Panc1 (cell line): Measurements from ENCODE around the gene ITGBL1. TPM values are rescaled to one million over a fixed set of nuclear protein-coding genes. Genes with fewer than 3 reads are reported as not detected.

Experiments
- ATAC-seq: fragments of 200-7000 bp; cut with Tn5 transposase; 2 replicates; pipeline ENCODE4 v1.9.1; 2020; ENCODE audit warnings: mild to moderate bottlenecking, moderate library complexity
- BruUV-seq: library from RNA; stranded (reverse); fragments of 400-500 nt; replicated peaks from 2 replicates; lab custom pipeline; 2021; lab: Mats Ljungman, UMichigan
- CTCF ChIA-PET: fragments of 300-600 bp; sonication (Branson Sonifier 250); formaldehyde crosslinking; loops from one replicate; lab custom pipeline; 2022; ENCODE audit warnings: antibody characterized with exemption; lab: Charles Lee
- POLR2A ChIA-PET: fragments of 300-600 bp; sonication (Branson Sonifier 250); formaldehyde crosslinking; loops from one replicate; lab custom pipeline; 2022; ENCODE audit warnings: antibody characterized with exemption; lab: Charles Lee
- DNase-seq: peaks from one replicate; pipeline ENCODE4 v3.0.0-alpha.2; 2010; ENCODE audit warnings: low read depth, low spot score
- H3K27ac ChIP-seq: 2 replicates; pipeline ENCODE4 v1.5.1; 2011; ENCODE audit warnings: mild to moderate bottlenecking, low read length, inconsistent platforms
- H3K27me3 ChIP-seq: fragments of 200-500 bp; sonication (Bioruptor generic); 2 replicates; pipeline ENCODE4 v1.6.0; 2014; ENCODE audit warnings: low read length, inconsistent platforms; ENCODE audit not compliant: control insufficient read depth, insufficient read depth
- H3K36me3 ChIP-seq: fragments of 200-500 bp; sonication (Bioruptor generic); 2 replicates; pipeline ENCODE4 v1.5.1; 2014; ENCODE audit warnings: inconsistent platforms, mild to moderate bottlenecking, low read length, moderate library complexity; ENCODE audit not compliant: control insufficient read depth, insufficient read depth
- H3K4me1 ChIP-seq: 2 replicates; pipeline ENCODE4 v1.5.1; 2011; ENCODE audit warnings: inconsistent platforms, mild to moderate bottlenecking, low read length, moderate library complexity; ENCODE audit not compliant: control insufficient read depth, insufficient read depth
- H3K4me3 ChIP-seq, 2 experiments: 2 replicates each; pipeline ENCODE4 v1.5.1; 2011 to 2012; ENCODE audit warnings: low read depth in 2 of 2, low read length in 2 of 2, mild to moderate bottlenecking in 2 of 2, inconsistent platforms in 1 of 2, moderate library complexity in 1 of 2
- H3K9me3 ChIP-seq: fragments of 200-500 bp; sonication (Bioruptor generic); 2 replicates; pipeline ENCODE4 v1.5.1; 2014; ENCODE audit warnings: low read depth, mild to moderate bottlenecking, inconsistent platforms, low read length, moderate library complexity; ENCODE audit not compliant: control insufficient read depth, insufficient read depth
- POLR2AphosphoS5 ChIP-seq: IDR thresholded peaks from 2 replicates; pipeline ENCODE4 v1.6.1; 2012; ENCODE audit warnings: mild to moderate bottlenecking, low read depth, low read length, moderate library complexity
- SIN3A ChIP-seq: IDR thresholded peaks from 2 replicates; pipeline ENCODE4 v1.6.1; 2012; ENCODE audit warnings: low read depth, mild to moderate bottlenecking, low read length, moderate library complexity, borderline replicate concordance; ENCODE audit not compliant: insufficient read depth
- TCF7L2 ChIP-seq: IDR thresholded peaks from 2 replicates; pipeline ENCODE4 v1.6.1; 2011; ENCODE audit warnings: mild to moderate bottlenecking, low read depth, low read length, inconsistent platforms
- in situ Hi-C: cut with HindIII; loops from 2 replicates; pipeline ENCODE4 v1.10.0; 2016; ENCODE audit warnings: low sequenced_read_pairs, low pct_unique_long_range_greater_than_20kb
- intact Hi-C: fragments of 100-400 bp; cut with micrococcal nuclease; formaldehyde crosslinking; loops from one replicate; pipeline ENCODE4 v1.10.0; 2022; ENCODE audit not compliant: unreplicated experiment
- total RNA-seq: library from RNA; stranded (reverse); gene quantifications from one replicate; pipeline ENCODE4 v1.2.1, GENCODE V29; 2021; ENCODE audit not compliant: unreplicated experiment
- TF ChIP-seq, protein P1 (sequence below): fragments of 450-650 bp; IDR thresholded peaks from 2 replicates; pipeline ENCODE4 v1.5.1; 2017; ENCODE audit warnings: mild to moderate bottlenecking
- TF ChIP-seq, protein P2 (sequence below), 2 experiments: IDR thresholded peaks; 2 replicates each; pipeline ENCODE4 v1.6.1; 2011 to 2012; ENCODE audit warnings: low read depth in 2 of 2, control low read depth in 1 of 2, low read length in 1 of 2, mild to moderate bottlenecking in 1 of 2, moderate library complexity in 1 of 2; ENCODE audit not compliant: insufficient read depth in 1 of 2

The ITGBL1 gene
- total RNA-seq, 1 experiment from 2014 or later: 14.3 TPM

DNA sequence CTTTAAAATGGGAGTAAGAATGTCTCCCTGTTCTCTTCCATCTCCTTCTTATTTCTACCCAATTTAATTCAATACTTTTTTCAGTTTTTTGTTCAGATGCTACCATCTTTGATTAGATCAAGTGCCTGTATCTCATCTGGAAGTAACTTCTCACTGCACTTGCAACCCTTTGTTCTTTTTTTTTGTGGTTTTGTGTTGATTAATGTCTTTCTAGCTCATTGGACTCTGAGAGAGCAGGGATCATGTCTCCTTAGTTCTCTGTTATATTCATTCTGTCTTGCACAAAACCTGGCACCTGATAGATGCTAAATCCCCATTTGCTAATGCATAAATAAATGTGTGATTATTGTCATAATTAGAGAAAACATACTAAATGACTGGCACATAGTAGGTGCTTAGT is 834 bp upstream of the ITGBL1 start:
- peak overlapping the region; percentile 86 for H3K27ac ChIP-seq
- in situ Hi-C loops (no loop called here), intact Hi-C loops (loop anchor here (5.0 kb wide), 1 partner anchor 304 kb away; no protein-coding TSS in a partner anchor)
- no peaks in the 10 kb centered on the region for H3K36me3 ChIP-seq
- no peak for DNase-seq
- CTCF ChIA-PET: no interaction called here
- H3K4me3 ChIP-seq: no peak overlapping the region
- POLR2A ChIA-PET: no interaction called here
- no peak for TF ChIP-seq SIN3A
- TF ChIP-seq, protein P1, sequence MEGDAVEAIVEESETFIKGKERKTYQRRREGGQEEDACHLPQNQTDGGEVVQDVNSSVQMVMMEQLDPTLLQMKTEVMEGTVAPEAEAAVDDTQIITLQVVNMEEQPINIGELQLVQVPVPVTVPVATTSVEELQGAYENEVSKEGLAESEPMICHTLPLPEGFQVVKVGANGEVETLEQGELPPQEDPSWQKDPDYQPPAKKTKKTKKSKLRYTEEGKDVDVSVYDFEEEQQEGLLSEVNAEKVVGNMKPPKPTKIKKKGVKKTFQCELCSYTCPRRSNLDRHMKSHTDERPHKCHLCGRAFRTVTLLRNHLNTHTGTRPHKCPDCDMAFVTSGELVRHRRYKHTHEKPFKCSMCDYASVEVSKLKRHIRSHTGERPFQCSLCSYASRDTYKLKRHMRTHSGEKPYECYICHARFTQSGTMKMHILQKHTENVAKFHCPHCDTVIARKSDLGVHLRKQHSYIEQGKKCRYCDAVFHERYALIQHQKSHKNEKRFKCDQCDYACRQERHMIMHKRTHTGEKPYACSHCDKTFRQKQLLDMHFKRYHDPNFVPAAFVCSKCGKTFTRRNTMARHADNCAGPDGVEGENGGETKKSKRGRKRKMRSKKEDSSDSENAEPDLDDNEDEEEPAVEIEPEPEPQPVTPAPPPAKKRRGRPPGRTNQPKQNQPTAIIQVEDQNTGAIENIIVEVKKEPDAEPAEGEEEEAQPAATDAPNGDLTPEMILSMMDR: no peak
- TF ChIP-seq, protein P2, sequence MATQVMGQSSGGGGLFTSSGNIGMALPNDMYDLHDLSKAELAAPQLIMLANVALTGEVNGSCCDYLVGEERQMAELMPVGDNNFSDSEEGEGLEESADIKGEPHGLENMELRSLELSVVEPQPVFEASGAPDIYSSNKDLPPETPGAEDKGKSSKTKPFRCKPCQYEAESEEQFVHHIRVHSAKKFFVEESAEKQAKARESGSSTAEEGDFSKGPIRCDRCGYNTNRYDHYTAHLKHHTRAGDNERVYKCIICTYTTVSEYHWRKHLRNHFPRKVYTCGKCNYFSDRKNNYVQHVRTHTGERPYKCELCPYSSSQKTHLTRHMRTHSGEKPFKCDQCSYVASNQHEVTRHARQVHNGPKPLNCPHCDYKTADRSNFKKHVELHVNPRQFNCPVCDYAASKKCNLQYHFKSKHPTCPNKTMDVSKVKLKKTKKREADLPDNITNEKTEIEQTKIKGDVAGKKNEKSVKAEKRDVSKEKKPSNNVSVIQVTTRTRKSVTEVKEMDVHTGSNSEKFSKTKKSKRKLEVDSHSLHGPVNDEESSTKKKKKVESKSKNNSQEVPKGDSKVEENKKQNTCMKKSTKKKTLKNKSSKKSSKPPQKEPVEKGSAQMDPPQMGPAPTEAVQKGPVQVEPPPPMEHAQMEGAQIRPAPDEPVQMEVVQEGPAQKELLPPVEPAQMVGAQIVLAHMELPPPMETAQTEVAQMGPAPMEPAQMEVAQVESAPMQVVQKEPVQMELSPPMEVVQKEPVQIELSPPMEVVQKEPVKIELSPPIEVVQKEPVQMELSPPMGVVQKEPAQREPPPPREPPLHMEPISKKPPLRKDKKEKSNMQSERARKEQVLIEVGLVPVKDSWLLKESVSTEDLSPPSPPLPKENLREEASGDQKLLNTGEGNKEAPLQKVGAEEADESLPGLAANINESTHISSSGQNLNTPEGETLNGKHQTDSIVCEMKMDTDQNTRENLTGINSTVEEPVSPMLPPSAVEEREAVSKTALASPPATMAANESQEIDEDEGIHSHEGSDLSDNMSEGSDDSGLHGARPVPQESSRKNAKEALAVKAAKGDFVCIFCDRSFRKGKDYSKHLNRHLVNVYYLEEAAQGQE (IDR thresholded peaks at IDR 0.05; ENCODE audit: insufficient read depth in 1 of 2, low read depth in 2 of 2, low read length in 1 of 2): no peak
- no peaks in the 10 kb centered on the region for H3K27me3 ChIP-seq
- no peak for ATAC-seq
- no TSS peak for BruUV-seq
- no peaks in the 10 kb centered on the region for H3K9me3 ChIP-seq
- peaks cover 34% of the 10 kb centered on the region for H3K4me1 ChIP-seq

GRCh38 chr13:101453784-101454201 is 1.3 kb downstream of the ITGBL1 start:
- H3K9me3 ChIP-seq: no peaks in the 10 kb centered on the region
- TF ChIP-seq SIN3A (no peak), TCF7L2 (no peak), POLR2AphosphoS5 (no peak)
- TF ChIP-seq, protein P2 (IDR thresholded peaks at IDR 0.05; ENCODE audit: insufficient read depth in 1 of 2, low read depth in 2 of 2, low read length in 1 of 2): no peak
- TF ChIP-seq, protein P1: peak; percentile 78
- H3K27me3 ChIP-seq: no peaks in the 10 kb centered on the region
- peak overlapping the region; percentile 56 to 76 for H3K4me3 ChIP-seq
- peaks cover 34% of the 10 kb centered on the region for H3K4me1 ChIP-seq
- intact Hi-C loops (loop anchor here (5.0 kb wide), 1 partner anchor 306 kb away; no protein-coding TSS in a partner anchor), in situ Hi-C loops (no loop called here)
- CTCF ChIA-PET: interaction anchor here (0.7 to 1.0 kb wide), 2 partner anchors 78 to 302 kb away, joined by 3 read pairs; no protein-coding TSS in a partner anchor
- no peaks in the 10 kb centered on the region for H3K36me3 ChIP-seq
- ATAC-seq (peak; percentile 71), DNase-seq (no peak)
- H3K27ac ChIP-seq: peak overlapping the region; percentile 86
- BruUV-seq: no TSS peak
- POLR2A ChIA-PET: no interaction called here
